CD1c-positive myeloid dendritic cell (primary cell): ENCODE results near the gene CNTN5.

ENCODE experiments used
- DNase-seq: peaks from one replicate; pipeline ENCODE4 v3.0.0-alpha.2; 2016; ENCODE audit errors: extremely low spot score

Gene CNTN5

DNA sequence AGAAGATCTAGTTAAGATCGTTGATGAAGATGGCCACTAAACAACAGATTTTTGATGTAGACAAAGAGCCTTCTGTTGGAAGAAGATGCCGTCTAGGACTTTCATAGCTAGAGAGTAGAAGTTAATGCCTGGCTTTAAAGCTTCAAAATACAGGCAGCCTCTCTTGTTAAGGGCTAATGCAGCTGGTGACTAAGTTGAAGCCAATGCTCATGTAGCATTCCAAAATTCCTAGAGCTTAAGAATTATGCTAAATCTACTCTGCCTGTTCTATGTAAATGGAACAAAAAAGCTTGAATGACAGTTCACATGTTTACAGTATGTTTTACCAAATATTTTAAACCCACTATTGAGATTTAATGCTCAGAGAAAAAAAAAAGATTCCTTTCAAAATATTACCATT is 492.6 kb downstream of the CNTN5 start:
- DNase-seq: no peak

DNA sequence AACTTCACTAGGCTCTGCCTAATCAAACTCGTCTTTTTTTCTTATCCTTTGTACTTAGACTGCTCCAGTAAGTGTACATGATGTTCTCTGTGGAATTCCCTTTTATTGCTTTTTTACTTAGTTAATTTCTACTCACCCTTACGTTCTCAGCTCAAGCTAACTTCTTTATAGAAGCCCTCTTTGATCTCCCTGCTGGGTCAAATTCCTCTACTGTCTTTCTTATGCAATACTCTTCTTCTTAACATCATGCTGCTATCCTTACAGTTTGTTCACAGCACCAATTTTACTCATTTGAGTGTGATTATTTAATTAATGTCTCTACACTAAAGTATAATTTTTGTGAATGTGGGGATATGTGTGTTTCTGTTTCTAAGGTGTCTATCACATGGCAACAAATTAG is 498.3 kb downstream of the CNTN5 start:
- DNase-seq: no peak

- no peak for DNase-seq
These were observed 501.9 kb downstream of the CNTN5 start for GRCh38 chr11:99522467-99523173.

GRCh38 chr11:99531468-99531867 is 510.7 kb downstream of the CNTN5 start:
- DNase-seq: no peak

- no peak for DNase-seq
These were observed 514.1 kb downstream of the CNTN5 start for GRCh38 chr11:99534812-99535211.

GRCh38 chr11:99535406-99535805 is 514.7 kb downstream of the CNTN5 start:
- DNase-seq: no peak

GRCh38 chr11:99535819-99536218 is 515.1 kb downstream of the CNTN5 start:
- no peak for DNase-seq

- no peak for DNase-seq
These were observed 516.9 kb downstream of the CNTN5 start for GRCh38 chr11:99537681-99538080.

GRCh38 chr11:99545616-99546015 is 524.9 kb downstream of the CNTN5 start:
- no peak for DNase-seq

DNA sequence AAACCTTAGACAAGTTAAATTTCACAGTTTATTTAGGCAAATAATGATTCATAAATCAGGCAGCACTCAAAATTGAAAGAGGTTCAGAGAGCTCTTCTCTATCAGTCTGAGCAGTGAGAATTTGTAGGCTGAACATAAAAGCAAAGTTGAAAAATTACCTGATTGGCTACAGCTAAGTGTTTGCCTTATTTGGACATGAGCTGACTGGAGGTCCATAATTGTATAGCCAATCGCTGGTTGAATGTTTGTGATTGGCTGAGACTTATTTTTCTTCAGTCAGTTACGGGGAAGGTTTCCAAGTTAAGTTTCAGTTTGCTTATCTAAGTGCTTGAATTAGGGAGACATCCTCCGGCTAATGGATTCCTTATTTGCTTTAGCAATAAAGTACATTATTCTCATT is 527.5 kb downstream of the CNTN5 start:
- no peak for DNase-seq

GRCh38 chr11:99554232-99554903 is 533.6 kb downstream of the CNTN5 start:
- no peak for DNase-seq

DNA sequence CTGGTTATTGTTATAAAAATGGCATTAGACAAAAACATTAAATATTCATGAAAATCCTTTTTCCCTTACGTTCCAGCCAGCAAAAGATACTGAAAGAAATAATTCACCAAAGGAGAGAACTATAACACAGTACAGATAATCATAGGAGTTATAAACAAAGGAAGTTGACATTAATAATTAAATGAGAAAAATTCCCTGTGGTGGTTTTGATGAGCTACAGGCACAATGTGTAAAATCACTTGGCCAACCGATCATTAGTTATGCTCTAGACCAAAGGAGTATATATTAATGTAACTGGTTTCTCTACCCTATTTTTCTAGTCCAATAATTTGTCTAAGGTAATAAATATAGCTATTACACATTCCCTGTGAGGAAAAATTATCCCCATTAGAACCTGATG is 534.7 kb downstream of the CNTN5 start:
- no peak for DNase-seq

GRCh38 chr11:99565333-99565732 is 544.6 kb downstream of the CNTN5 start:
- no peak for DNase-seq

- DNase-seq: no peak
These were observed 546.7 kb downstream of the CNTN5 start for GRCh38 chr11:99567334-99567956.

DNA sequence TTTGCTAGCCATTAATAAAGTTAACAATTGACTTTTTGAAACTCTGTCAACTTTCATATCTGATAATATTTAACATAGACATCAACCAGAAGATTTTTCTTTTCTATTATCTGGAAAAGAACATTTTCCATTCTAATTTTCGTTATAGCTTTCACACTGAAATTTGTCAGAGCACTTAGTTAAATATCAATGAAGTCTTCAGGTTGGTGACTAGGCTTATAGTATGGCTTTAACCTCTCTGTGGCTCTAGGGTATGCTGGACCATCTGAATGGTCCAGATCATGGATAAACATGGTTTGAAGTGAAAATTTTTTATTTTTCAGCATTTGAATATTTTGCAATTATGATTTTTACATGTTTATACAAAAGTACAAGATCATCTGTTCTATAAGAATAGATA is 548.1 kb downstream of the CNTN5 start:
- DNase-seq: no peak

- no peak for DNase-seq
These were observed 550.3 kb downstream of the CNTN5 start for GRCh38 chr11:99571094-99571493.

DNA sequence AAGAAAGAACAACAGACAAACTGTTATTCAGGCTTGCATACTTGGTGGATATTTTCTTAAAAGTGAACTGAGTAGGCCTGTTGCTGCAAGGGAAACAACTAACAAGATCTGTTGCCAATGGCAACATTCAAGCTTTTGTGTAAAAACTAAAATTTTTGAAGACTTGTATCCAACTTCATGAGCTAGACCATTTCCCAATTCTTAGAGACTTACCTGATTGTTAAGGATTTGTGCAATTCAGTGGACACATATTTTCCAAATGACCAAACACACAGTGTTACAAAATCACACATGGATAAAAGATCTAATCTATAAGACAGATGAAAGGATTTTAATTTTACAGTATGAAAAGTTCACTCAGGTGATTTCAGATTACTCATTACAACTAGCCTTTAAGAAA is 564.1 kb downstream of the CNTN5 start:
- DNase-seq: no peak

- no peak for DNase-seq
These were observed 564.9 kb downstream of the CNTN5 start for GRCh38 chr11:99585606-99586005.

DNA sequence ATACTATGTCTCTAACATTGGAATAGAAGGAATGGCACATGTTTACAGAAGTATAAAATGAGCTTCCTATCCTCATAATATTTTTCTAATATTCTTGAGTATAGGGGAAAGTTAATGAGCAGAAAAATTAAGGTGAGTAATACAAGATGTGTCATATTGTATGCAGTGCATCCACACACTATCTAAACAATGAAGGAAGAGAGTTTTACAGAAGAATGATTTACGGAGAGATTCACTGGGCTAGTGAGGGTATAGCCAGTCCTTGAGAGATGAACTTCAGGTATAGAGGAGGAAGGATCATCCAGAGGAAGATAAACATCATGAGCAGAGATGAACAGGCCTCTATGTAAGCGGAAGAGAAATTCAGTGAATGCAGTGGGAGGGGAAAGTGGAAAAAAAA is 569.0 kb downstream of the CNTN5 start:
- DNase-seq: no peak

GRCh38 chr11:99592266-99592665 is 571.5 kb downstream of the CNTN5 start:
- no peak for DNase-seq

- DNase-seq: no peak
These were observed 572.4 kb downstream of the CNTN5 start for GRCh38 chr11:99593197-99593596.

GRCh38 chr11:99601179-99601578 is 580.4 kb downstream of the CNTN5 start:
- no peak for DNase-seq

- no peak for DNase-seq
These were observed 593.6 kb downstream of the CNTN5 start for GRCh38 chr11:99614352-99614751.
